HepG2 (cell line): Measurements from ENCODE around the gene RAB24. TPM values are rescaled to one million over a fixed set of nuclear protein-coding genes. Genes with fewer than 3 reads are reported as not detected.

Experiments
- AHDC1 ChIP-seq: sonication (generic); formaldehyde crosslinking; IDR thresholded peaks from 2 replicates; pipeline ENCODE4 v1.5.1; 2020; ENCODE audit warnings: mild to moderate bottlenecking, missing genetic modification reagents, borderline replicate concordance
- CCAR2 ChIP-seq: fragments of 200-400 bp; formaldehyde crosslinking; optimal IDR thresholded peaks from 2 replicates; pipeline ENCODE3; 2018; ENCODE audit warnings: low read depth, mild to moderate bottlenecking, low read length, moderate library complexity
- ELK4 ChIP-seq: sonication (generic); formaldehyde crosslinking; IDR thresholded peaks from 2 replicates; pipeline ENCODE4 v1.9.0; 2021; ENCODE audit warnings: missing genetic modification reagents, borderline replicate concordance
- HOXA7 ChIP-seq: sonication (generic); formaldehyde crosslinking; IDR thresholded peaks from 2 replicates; pipeline ENCODE4 v1.8.1; 2022; ENCODE audit warnings: mild to moderate bottlenecking, missing genetic modification reagents, moderate library complexity
- KIAA2018 ChIP-seq: sonication (generic); formaldehyde crosslinking; IDR thresholded peaks from 2 replicates; pipeline ENCODE4 v1.5.0; 2020; ENCODE audit warnings: mild to moderate bottlenecking, missing genetic modification reagents, borderline replicate concordance
- NFIC ChIP-seq: IDR thresholded peaks from 2 replicates; pipeline ENCODE4 v1.6.1; 2012; ENCODE audit warnings: mild to moderate bottlenecking, low read length, inconsistent platforms
- THRA ChIP-seq: sonication (generic); formaldehyde crosslinking; IDR thresholded peaks from 2 replicates; pipeline ENCODE4 v1.4.0; 2020; ENCODE audit warnings: missing genetic modification reagents, borderline replicate concordance
- ZBTB3 ChIP-seq: sonication (generic); formaldehyde crosslinking; IDR thresholded peaks from 2 replicates; pipeline ENCODE4 v1.4.0; 2020; ENCODE audit warnings: low read depth, mild to moderate bottlenecking, moderate library complexity, missing genetic modification reagents, borderline replicate concordance
- ZNF451 ChIP-seq: sonication (generic); formaldehyde crosslinking; IDR thresholded peaks from 2 replicates; pipeline ENCODE4 v1.5.0; 2020; ENCODE audit warnings: mild to moderate bottlenecking, missing genetic modification reagents
- ZNF878 ChIP-seq: sonication (generic); formaldehyde crosslinking; IDR thresholded peaks from 2 replicates; pipeline ENCODE4 v1.8.1; 2023; ENCODE audit warnings: mild to moderate bottlenecking, missing genetic modification reagents, moderate library complexity
- polyA plus RNA-seq, 8 experiments: library from polyadenylated mRNA; depleted of rRNA in 3 of 8; stranded (reverse) in 7 of 8; unstranded in 1 of 8; fragments of >200 nt; fragmentation: Illumina TruSeq in 4 of 8; extraction: Trizol in 4 of 8; gene quantifications; 2 replicates each; pipeline versions ENCODE4 v1.2.1 to v1.2.3, GENCODE V29; 2011 to 2016; ENCODE audit warnings: low read depth in 4 of 8, missing spikeins in 1 of 8, mixed read lengths in 1 of 8; ENCODE audit not compliant: insufficient read depth in 1 of 8
- total RNA-seq, 5 experiments: library from RNA; depleted of rRNA; stranded (reverse); fragments of >200 nt; fragmentation: Illumina TruSeq; extraction: Trizol; gene quantifications; 2 replicates each; pipeline ENCODE4 v1.2.3, GENCODE V29; 2016; ENCODE audit warnings: low read depth in 1 of 5

Gene RAB24
- total and polyA plus RNA-seq, 2 of the 13 experiments (the other 11 are each of a cell fraction or from before 2014, with no cell fraction given), result 22.9 to 63.7 TPM

- TF ChIP-seq AHDC1 (CRISPR knock-in tag), result no peak
- no peak for TF ChIP-seq ZNF878 (CRISPR knock-in tag)
- no peak for TF ChIP-seq CCAR2
- TF ChIP-seq NFIC, result no peak
- no peak for TF ChIP-seq HOXA7
- no peak for TF ChIP-seq KIAA2018 (CRISPR knock-in tag)
- TF ChIP-seq ZNF451 (CRISPR knock-in tag), result no peak
- no peak for TF ChIP-seq ZBTB3 (CRISPR knock-in tag)
- no peak for TF ChIP-seq ELK4 (CRISPR knock-in tag)
- no peak for TF ChIP-seq THRA (CRISPR knock-in tag)
These were observed 46.2 kb upstream of the RAB24 start (continued) for GRCh38 chr5:177349762-177350161.
